Caco-2 (cell line): ENCODE measurements around the gene REELD1. TPM values are rescaled to one million over a fixed set of nuclear protein-coding genes. Genes with fewer than 3 reads are reported as not detected.

ENCODE experiments used
- BruUV-seq: library from RNA; stranded (reverse); fragments of 400-500 nt; replicated peaks from 2 replicates; lab custom pipeline; 2021; lab: Mats Ljungman, UMichigan
- CTCF ChIA-PET: fragments of 300-600 bp; sonication (Branson Sonifier 250); formaldehyde crosslinking; loops from one replicate; lab custom pipeline; 2022; ENCODE audit warnings: antibody characterized with exemption; lab: Charles Lee
- POLR2A ChIA-PET: fragments of 300-600 bp; sonication (Branson Sonifier 250); formaldehyde crosslinking; loops from one replicate; lab custom pipeline; 2022; ENCODE audit warnings: antibody characterized with exemption; lab: Charles Lee
- DNase-seq, 2 experiments: peaks; one replicate each; pipeline versions ENCODE4 v3.0.0 to v3.0.0-alpha.2; 2020 to 2022
- H3K27me3 ChIP-seq: replicated peaks from 2 replicates; pipeline ENCODE4 v1.6.0; 2011; ENCODE audit warnings: low read length; ENCODE audit not compliant: control insufficient read depth, insufficient read depth
- H3K36me3 ChIP-seq: 2 replicates; pipeline ENCODE4 v1.5.1; 2011; ENCODE audit warnings: low read length; ENCODE audit not compliant: control insufficient read depth, insufficient read depth
- H3K4me1 ChIP-seq: fragments of 250-450 bp; sonication (Bioruptor Pico); 2 replicates; pipeline ENCODE4 v1.5.1; 2020; ENCODE audit warnings: mild to moderate bottlenecking
- H3K4me3 ChIP-seq: 2 replicates; pipeline ENCODE4 v1.5.1; 2011; ENCODE audit warnings: low read depth, mild to moderate bottlenecking, control low read depth, low read length
- H3K9me3 ChIP-seq: fragments of 250-450 bp; sonication (Bioruptor Pico); 2 replicates; pipeline ENCODE4 v1.5.1; 2020; ENCODE audit warnings: mild to moderate bottlenecking, moderate library complexity
- H3K27ac Mint-ChIP-seq: one replicate; pipeline ENCODE4 v1.8.0; 2022; ENCODE audit warnings: mixed read lengths; ENCODE audit not compliant: unreplicated experiment
- H3K27me3 Mint-ChIP-seq: one replicate; pipeline ENCODE4 v1.8.0; 2022; ENCODE audit warnings: mixed read lengths; ENCODE audit not compliant: insufficient read depth, unreplicated experiment
- H3K36me3 Mint-ChIP-seq: one replicate; pipeline ENCODE4 v1.8.0; 2022; ENCODE audit warnings: mild to moderate bottlenecking, mixed read lengths; ENCODE audit not compliant: insufficient read depth, unreplicated experiment
- H3K4me1 Mint-ChIP-seq: one replicate; pipeline ENCODE4 v1.8.0; 2022; ENCODE audit warnings: low read depth, mixed read lengths; ENCODE audit not compliant: unreplicated experiment
- H3K4me3 Mint-ChIP-seq: one replicate; pipeline ENCODE4 v1.8.0; 2022; ENCODE audit warnings: mild to moderate bottlenecking, moderate library complexity, mixed read lengths; ENCODE audit not compliant: unreplicated experiment
- H3K9me3 Mint-ChIP-seq: one replicate; pipeline ENCODE4 v1.8.0; 2022; ENCODE audit warnings: mixed read lengths; ENCODE audit not compliant: unreplicated experiment
- intact Hi-C: fragments of 100-400 bp; cut with micrococcal nuclease; formaldehyde crosslinking; loops from one replicate; pipeline ENCODE4 v1.10.0; 2022; ENCODE audit not compliant: unreplicated experiment
- total RNA-seq: library from RNA; stranded (reverse); gene quantifications from 2 replicates; pipeline ENCODE4 v1.2.3, GENCODE V29; 2022
- TF ChIP-seq, protein P1 (sequence below), 2 experiments: fragments of 200-600 bp in 1 of 2; IDR thresholded peaks; 1 replicate in 1 of 2; 2 replicates in 1 of 2; pipeline versions ENCODE4 v1.5.1 to v1.8.0; 2011 to 2022; ENCODE audit warnings: antibody characterized with exemption in 1 of 2, control low read depth in 1 of 2, inconsistent platforms in 1 of 2, low read depth in 1 of 2, low read length in 1 of 2, mild to moderate bottlenecking in 1 of 2, moderate library complexity in 1 of 2; ENCODE audit not compliant: insufficient read depth in 1 of 2, severe bottlenecking in 1 of 2, unreplicated experiment in 1 of 2

The REELD1 gene
- total RNA-seq, 1 experiment from 2014 or later, result not detected

DNA sequence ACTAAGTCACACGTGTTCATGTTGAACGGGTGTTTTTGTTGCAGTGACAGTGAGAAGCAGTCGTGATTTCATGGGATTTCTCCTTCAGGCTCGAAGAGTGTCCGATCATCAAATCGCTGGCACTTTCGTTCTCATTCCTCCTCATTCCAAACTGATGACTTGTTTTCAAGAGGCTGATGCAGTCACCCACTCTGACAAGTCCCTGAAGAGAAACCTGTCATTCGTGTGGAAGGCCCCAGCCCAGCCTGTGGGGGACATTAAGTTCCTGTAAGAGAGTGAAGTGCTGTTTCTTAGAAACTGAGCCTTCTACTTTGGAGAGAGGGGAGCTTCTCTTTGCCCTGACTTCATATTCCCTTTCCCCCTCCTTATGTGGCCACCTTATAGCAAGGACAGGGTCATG lies 8.0 kb downstream of the REELD1 start:
- H3K9me3 ChIP-seq, result no peaks in the 10 kb centered on the region
- Mint-ChIP-seq H3K27ac (no peak overlapping the region), H3K27me3 (no peaks in the 10 kb centered on the region), H3K9me3 (no peaks in the 10 kb centered on the region), H3K36me3 (no peaks in the 10 kb centered on the region), H3K4me3 (no peak overlapping the region), H3K4me1 (no peaks in the 10 kb centered on the region)
- CTCF ChIA-PET, result no interaction called here
- TF ChIP-seq, protein P1, sequence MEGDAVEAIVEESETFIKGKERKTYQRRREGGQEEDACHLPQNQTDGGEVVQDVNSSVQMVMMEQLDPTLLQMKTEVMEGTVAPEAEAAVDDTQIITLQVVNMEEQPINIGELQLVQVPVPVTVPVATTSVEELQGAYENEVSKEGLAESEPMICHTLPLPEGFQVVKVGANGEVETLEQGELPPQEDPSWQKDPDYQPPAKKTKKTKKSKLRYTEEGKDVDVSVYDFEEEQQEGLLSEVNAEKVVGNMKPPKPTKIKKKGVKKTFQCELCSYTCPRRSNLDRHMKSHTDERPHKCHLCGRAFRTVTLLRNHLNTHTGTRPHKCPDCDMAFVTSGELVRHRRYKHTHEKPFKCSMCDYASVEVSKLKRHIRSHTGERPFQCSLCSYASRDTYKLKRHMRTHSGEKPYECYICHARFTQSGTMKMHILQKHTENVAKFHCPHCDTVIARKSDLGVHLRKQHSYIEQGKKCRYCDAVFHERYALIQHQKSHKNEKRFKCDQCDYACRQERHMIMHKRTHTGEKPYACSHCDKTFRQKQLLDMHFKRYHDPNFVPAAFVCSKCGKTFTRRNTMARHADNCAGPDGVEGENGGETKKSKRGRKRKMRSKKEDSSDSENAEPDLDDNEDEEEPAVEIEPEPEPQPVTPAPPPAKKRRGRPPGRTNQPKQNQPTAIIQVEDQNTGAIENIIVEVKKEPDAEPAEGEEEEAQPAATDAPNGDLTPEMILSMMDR (IDR thresholded peaks at IDR 0.05; ENCODE audit: insufficient read depth in 1 of 2, low read depth in 1 of 2, low read length in 1 of 2, severe bottlenecking in 1 of 2, unreplicated experiment in 1 of 2), result no peak
- no peak overlapping the region for H3K4me3 ChIP-seq
- POLR2A ChIA-PET, result no interaction called here
- H3K27me3 ChIP-seq, result no peaks in the 10 kb centered on the region; the same call in 1 of the 2 replicates
- no TSS peak for BruUV-seq
- DNase-seq, result no peak
- no peaks in the 10 kb centered on the region for H3K36me3 ChIP-seq
- intact Hi-C loops, result no loop called here
- H3K4me1 ChIP-seq, result no peaks in the 10 kb centered on the region

DNA sequence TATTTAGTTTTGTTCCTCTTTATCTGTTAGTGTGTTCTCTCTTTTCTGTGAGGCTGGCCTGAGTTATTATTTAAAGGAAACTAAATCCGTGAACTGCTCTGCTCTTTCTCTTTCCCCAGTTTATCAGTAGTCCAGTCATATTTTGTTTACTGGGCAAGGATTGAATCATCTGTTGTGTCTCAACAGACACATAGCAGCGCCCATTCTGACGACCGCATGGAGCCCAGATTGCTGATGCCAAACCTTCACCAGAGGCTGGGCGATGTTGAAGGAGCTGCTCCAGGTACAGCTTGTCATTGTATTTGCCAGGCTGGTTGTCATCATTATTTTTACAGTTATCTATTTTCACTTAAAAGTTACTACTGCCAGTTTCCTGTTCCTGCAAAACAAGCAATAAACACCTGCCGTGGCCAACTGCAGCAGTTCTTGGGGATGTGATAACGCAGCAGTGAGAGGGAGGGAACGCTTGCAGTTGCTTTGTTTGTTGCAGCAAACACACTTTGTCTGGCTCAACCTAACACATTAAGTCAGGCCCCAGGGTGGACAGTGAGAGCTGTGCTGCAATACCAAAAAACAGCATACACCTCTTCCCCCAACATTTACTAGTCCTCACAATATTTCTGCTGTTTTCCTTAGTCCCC lies 10.1 kb downstream of the REELD1 start:
- Histone ChIP-seq H3K27me3 (no peaks in the 10 kb centered on the region; the same call in 1 of the 2 replicates), H3K9me3 (no peaks in the 10 kb centered on the region), H3K4me3 (no peak overlapping the region), H3K36me3 (no peaks in the 10 kb centered on the region), H3K4me1 (no peaks in the 10 kb centered on the region)
- no peaks in the 10 kb centered on the region for H3K9me3 Mint-ChIP-seq
- no peak overlapping the region for H3K27ac Mint-ChIP-seq
- no peak for DNase-seq
- H3K36me3 Mint-ChIP-seq, result no peaks in the 10 kb centered on the region
- ChIA-PET CTCF (no interaction called here), POLR2A (no interaction called here)
- TF ChIP-seq, protein P1 (IDR thresholded peaks at IDR 0.05; ENCODE audit: insufficient read depth in 1 of 2, low read depth in 1 of 2, low read length in 1 of 2, severe bottlenecking in 1 of 2, unreplicated experiment in 1 of 2), result no peak
- H3K27me3 Mint-ChIP-seq, result peaks cover 6% of the 10 kb centered on the region
- BruUV-seq, result no TSS peak
- no peaks in the 10 kb centered on the region for H3K4me1 Mint-ChIP-seq
- no peak overlapping the region for H3K4me3 Mint-ChIP-seq
- intact Hi-C loops, result no loop called here

DNA sequence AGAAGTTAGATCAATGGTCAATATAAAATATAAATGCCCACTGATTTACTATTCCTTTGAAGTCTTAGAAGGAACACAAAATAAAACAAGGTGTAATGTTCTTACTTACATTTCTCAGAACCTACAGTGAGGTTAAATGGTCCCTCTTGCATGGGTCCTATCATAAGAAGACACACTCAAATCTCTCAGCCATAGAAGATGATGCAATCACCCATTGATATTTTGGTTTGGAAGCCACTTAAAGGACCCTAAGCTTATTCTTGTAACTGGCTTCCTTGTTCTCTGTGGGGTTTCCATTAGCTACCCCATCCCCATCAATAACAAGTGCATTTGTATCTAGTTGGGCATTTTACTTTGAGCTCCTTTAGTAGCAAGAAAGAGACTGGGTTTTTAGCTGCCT lies 15.1 kb downstream of the REELD1 start:
- no peak overlapping the region for H3K4me3 Mint-ChIP-seq
- intact Hi-C loops, result no loop called here
- no peaks in the 10 kb centered on the region for H3K4me1 Mint-ChIP-seq
- no peaks in the 10 kb centered on the region for H3K36me3 Mint-ChIP-seq
- ChIA-PET CTCF (interaction anchor here (0.6 kb wide), 1 partner anchor 17 kb away, joined by 3 read pairs; no protein-coding TSS in a partner anchor), POLR2A (no interaction called here)
- TF ChIP-seq, protein P1 (IDR thresholded peaks at IDR 0.05; ENCODE audit: insufficient read depth in 1 of 2, low read depth in 1 of 2, low read length in 1 of 2, severe bottlenecking in 1 of 2, unreplicated experiment in 1 of 2), result no peak
- no peaks in the 10 kb centered on the region for H3K36me3 ChIP-seq
- H3K9me3 ChIP-seq, result no peaks in the 10 kb centered on the region
- H3K4me3 ChIP-seq, result no peak overlapping the region
- H3K4me1 ChIP-seq, result no peaks in the 10 kb centered on the region
- H3K27ac Mint-ChIP-seq, result no peak overlapping the region
- peaks cover 6% of the 10 kb centered on the region for H3K27me3 Mint-ChIP-seq
- BruUV-seq, result no TSS peak
- DNase-seq, result no peak
- H3K27me3 ChIP-seq, result no peaks in the 10 kb centered on the region; the same call in 1 of the 2 replicates
- peaks cover 9% of the 10 kb centered on the region for H3K9me3 Mint-ChIP-seq
